ENCODE results near the gene C20orf202. TPM values are rescaled to one million over a fixed set of nuclear protein-coding genes. Genes with fewer than 3 reads are reported as not detected.

The C20orf202 gene
- total RNA-seq, 6 donors from 2014 or later, result 0.55 to 1.7 (median 0.86) TPM; not detected in 2

GRCh38 chr20:1174787-1175186 lies 28.5 kb upstream of the C20orf202 start:
- Histone ChIP-seq H3K4me1 (no peaks in the 10 kb centered on the region), H3K27me3 (no peaks in the 10 kb centered on the region), H3K9me3 (no peaks in the 10 kb centered on the region), H3K27ac (no peak overlapping the region), H3K4me3 (no peak overlapping the region), H3K36me3 (peaks cover 6 to 68% (median 27%) of the 10 kb centered on the region in 4 donors)
- no peak for DNase-seq
- WGBS, 2 donors, result 91 to 93% methylated on average over 8 of the region's 8 CpGs
- ATAC-seq (ENCODE audit: low FRiP score in 2 of 2), result no peak
- TF ChIP-seq POLR2AphosphoS5 (IDR thresholded peaks at IDR 0.05) (no peak), POLR2A (IDR thresholded peaks at IDR 0.05) (no peak), CTCF (IDR thresholded peaks at IDR 0.05) (no peak)

GRCh38 chr20:1177680-1178079 lies 25.6 kb upstream of the C20orf202 start:
- no peaks in the 10 kb centered on the region for H3K27me3 ChIP-seq
- peaks cover 0 to 54% (median 12%) of the 10 kb centered on the region in 4 donors for H3K36me3 ChIP-seq
- WGBS, 2 donors, result 86 to 94% methylated on average over 5 of the region's 5 CpGs
- no peaks in the 10 kb centered on the region for H3K4me1 ChIP-seq
- H3K27ac ChIP-seq, result no peak overlapping the region
- no peaks in the 10 kb centered on the region for H3K9me3 ChIP-seq
- no peak for TF ChIP-seq POLR2A (IDR thresholded peaks at IDR 0.05)
- no peak for TF ChIP-seq CTCF (IDR thresholded peaks at IDR 0.05)
- TF ChIP-seq POLR2AphosphoS5 (IDR thresholded peaks at IDR 0.05), result no peak
- no peak for TF ChIP-seq EP300 (IDR thresholded peaks at IDR 0.05)
- no peak overlapping the region for H3K4me3 ChIP-seq
- ATAC-seq (ENCODE audit: low FRiP score in 2 of 2), result no peak
- DNase-seq, result no peak

GRCh38 chr20:1178103-1178502 lies 25.2 kb upstream of the C20orf202 start:
- no peak for ATAC-seq (ENCODE audit: low FRiP score in 2 of 2)
- TF ChIP-seq CTCF (IDR thresholded peaks at IDR 0.05), result no peak
- no peak for TF ChIP-seq EP300 (IDR thresholded peaks at IDR 0.05)
- no peak for TF ChIP-seq POLR2AphosphoS5 (IDR thresholded peaks at IDR 0.05)
- TF ChIP-seq POLR2A (IDR thresholded peaks at IDR 0.05), result no peak

GRCh38 chr20:1178623-1179022 lies 24.6 kb upstream of the C20orf202 start:
- DNase-seq, result no peak
- Histone ChIP-seq H3K27ac (no peak overlapping the region), H3K4me3 (no peak overlapping the region), H3K27me3 (no peaks in the 10 kb centered on the region), H3K36me3 (peaks cover 0 to 45% (median 9%) of the 10 kb centered on the region in 4 donors), H3K4me1 (no peaks in the 10 kb centered on the region), H3K9me3 (no peaks in the 10 kb centered on the region)
- no peak for ATAC-seq (ENCODE audit: low FRiP score in 2 of 2)
- TF ChIP-seq POLR2A (IDR thresholded peaks at IDR 0.05), result no peak
- TF ChIP-seq CTCF (IDR thresholded peaks at IDR 0.05), result no peak
- no peak for TF ChIP-seq EP300 (IDR thresholded peaks at IDR 0.05)
- TF ChIP-seq POLR2AphosphoS5 (IDR thresholded peaks at IDR 0.05), result no peak
- whole genome bisulfite sequencing, 2 donors, result 92% methylated on average over 3 of the region's 3 CpGs

More at GRCh38 chr20:1178103-1178502, 25.2 kb upstream of the C20orf202 start:
- Histone ChIP-seq H3K4me1 (no peaks in the 10 kb centered on the region), H3K4me3 (no peak overlapping the region), H3K27ac (no peak overlapping the region), H3K27me3 (no peaks in the 10 kb centered on the region), H3K36me3 (peaks cover 0 to 50% (median 10%) of the 10 kb centered on the region in 4 donors), H3K9me3 (no peaks in the 10 kb centered on the region)
- no peak for DNase-seq
- WGBS, 2 donors, result 88 to 93% methylated on average over 3 of the region's 3 CpGs

- no peak overlapping the region for H3K4me3 ChIP-seq
- ATAC-seq (ENCODE audit: low FRiP score in 2 of 2) (no peak), DNase-seq (peak in 1 of 2 donors; percentile 64)
- H3K27ac ChIP-seq, result no peak overlapping the region
- H3K9me3 ChIP-seq, result no peaks in the 10 kb centered on the region
- H3K4me1 ChIP-seq, result peaks cover 10 to 21% (median 14%) of the 10 kb centered on the region in 4 donors
- H3K36me3 ChIP-seq, result peaks cover 0 to 24% (median 3%) of the 10 kb centered on the region in 4 donors
- H3K27me3 ChIP-seq, result peaks cover 0 to 15% (median 7%) of the 10 kb centered on the region in 4 donors
- WGBS, 2 donors, result 94 to 96% methylated on average over 12 to 27 of the region's 27 CpGs
- TF ChIP-seq EP300 (IDR thresholded peaks at IDR 0.05) (no peak), POLR2A (IDR thresholded peaks at IDR 0.05) (no peak), POLR2AphosphoS5 (IDR thresholded peaks at IDR 0.05) (no peak), CTCF (IDR thresholded peaks at IDR 0.05) (no peak)
Measured at GRCh38 chr20:1180949-1181348, 22.3 kb upstream of the C20orf202 start.
